Stimulated activated CD4-positive, alpha-beta T cell treated with anti-CD3 and anti-CD28 coated beads, Interleukin-4, amount 100 ng/mL, for 4 hours (primary cell): ENCODE data around the gene GNB1L.

Experiments
- DNase-seq, 2 experiments: peaks; one replicate each; pipeline ENCODE4 v3.0.0-alpha.2; 2020

The GNB1L gene

DNA sequence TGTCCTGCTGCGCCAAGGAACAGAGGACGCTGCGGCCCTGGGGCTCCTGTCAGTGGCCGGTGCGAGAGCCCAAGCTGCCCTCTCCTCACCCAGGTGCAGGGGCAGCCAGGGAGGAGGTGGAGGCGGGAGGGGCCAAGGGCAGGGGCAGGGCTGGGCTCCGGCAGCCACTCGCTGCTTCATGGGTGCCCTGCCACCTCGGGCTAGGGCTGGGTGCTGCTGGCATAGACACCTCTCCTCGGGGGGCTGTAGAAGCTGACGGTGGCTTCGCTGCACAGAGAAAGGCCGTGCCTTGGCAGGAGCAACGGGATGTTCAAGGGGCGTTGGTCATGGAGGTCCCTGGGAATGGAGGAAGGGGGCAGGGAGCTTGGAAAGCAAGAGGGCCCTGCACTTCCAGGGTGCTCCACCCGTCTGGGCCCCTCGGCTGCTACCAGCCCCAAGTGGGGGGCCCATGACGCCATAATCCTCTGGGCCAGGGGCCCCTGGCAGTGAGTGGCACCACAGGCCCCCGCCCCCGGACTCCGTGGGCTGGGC is 95.7 kb downstream of the GNB1L start:
- no peak for DNase-seq

DNA sequence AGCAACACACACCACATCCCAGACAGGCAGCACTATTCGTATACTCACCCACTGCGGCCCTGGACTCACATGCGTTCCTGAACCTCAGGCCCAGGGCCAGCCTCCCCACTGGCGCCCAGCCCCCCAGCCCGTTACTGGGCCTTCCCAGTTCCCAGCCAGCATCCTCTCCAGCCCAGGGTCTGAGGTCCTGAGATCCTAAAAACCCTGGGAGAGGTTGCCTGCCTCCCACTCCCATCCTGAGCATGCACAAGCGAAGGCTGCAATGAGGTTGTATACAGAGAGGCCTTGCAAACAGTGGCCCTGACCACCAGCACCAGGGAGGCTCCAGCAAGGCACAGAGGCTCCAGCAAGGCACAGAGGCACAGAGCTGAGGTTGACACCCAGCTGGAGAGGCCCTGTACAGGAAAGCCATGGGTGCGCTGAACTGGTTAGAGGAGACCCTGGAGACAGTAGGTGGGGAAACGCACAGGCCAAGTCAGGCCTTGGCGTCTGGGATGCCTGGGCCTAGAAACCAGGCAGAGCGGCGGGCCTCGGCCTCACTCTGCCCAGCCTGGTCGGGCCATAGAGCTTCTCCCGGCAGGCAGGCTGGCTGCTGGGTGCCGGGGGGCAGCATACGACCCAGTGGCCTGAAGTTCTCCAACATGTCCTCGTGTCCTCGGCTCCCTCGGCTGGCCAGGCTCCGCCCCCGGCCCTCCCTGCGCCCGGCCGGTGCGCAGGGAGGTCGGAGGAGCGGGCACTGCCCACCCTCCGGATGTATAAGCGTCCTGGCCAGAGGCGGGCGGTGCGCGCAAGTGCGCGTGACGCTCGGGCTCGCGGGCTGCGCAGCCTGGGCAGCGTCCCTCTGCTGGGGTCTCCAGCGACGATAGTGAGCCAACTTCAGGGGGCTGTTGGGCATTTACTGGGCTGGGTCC is 96.4 kb downstream of the GNB1L start:
- DNase-seq, result no peak

DNA sequence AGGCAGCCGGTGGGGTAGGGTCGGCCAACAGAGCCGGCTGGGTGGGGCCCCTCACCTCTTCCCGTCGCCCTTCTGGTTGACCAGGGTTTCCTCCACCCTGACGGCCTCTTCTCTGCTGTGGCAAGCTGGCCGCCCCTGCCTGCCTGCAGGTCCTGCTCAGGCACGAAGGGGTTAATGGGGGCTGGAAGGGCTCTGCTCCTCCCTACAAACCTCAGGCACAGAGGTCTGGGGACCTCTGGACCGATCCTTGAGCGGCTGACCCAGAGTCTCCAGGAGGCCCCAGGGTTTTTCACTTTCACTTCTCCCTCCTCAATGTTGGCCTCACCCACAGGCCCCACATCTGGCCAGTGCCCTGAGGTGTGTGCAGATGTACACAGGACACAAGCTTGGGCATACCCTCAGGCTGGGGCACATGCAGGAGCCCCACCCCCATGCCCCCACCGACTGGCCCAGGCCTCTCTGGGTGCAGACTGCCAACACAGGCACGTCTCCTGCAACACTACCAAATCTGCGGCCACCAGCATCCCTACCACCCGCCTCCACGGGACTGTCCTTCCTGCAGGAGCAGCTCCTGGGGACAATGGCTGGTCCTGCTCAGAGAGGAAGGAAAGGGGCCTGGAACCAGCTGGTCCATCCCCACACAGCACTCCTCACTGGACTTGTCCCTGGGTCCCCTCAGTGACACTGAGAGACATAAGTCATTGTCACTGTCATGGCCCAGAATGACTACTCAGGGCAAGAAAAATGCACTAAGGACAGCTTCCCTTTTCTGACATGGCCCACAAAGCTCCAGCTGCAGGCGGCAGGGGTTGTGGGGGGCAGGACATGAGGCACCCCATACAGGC is 97.3 kb downstream of the GNB1L start:
- no peak for DNase-seq

DNA sequence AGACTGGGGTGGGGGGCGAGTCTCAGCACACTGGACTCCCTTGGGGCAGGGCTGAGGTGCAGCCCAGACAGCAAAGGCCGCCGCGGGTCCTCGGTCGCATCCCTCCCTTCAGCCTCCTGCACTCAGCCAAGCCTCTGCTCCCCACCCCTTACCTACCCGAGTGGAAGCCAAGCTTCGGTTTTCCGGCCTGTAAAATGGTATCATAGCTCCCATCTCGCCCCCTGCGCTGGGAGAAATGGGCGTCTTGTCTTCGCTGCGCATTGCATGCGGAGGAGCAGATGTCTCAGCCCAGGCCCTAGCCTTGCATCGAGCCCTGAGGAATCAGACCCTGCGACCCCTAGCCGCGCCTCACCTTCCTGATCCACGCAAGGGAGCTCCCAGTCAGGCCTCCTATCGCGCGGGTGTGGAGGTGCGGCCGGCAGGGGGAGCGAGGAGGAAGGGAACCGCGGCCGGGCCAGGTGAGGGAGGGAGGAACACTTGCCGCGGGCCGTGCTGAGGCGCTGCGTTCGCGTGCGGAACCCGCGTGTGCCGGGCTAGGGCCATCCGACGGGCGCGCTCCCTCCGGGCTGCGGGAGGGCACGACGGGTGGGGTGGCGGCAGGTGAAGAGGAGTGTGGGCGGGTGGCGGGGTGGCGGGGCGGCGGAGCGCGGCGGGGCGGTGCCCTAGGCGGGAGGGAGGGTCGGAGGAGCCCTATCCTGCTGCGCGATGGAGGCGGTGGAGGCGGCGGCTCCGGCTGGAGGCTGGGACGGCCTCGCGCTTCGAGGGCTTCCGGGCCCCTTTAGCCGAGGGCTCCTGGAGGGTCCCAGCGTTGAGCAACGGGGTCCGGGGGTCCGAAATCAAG is 98.2 kb downstream of the GNB1L start:
- DNase-seq, result peak; percentile 59 to 66

DNA sequence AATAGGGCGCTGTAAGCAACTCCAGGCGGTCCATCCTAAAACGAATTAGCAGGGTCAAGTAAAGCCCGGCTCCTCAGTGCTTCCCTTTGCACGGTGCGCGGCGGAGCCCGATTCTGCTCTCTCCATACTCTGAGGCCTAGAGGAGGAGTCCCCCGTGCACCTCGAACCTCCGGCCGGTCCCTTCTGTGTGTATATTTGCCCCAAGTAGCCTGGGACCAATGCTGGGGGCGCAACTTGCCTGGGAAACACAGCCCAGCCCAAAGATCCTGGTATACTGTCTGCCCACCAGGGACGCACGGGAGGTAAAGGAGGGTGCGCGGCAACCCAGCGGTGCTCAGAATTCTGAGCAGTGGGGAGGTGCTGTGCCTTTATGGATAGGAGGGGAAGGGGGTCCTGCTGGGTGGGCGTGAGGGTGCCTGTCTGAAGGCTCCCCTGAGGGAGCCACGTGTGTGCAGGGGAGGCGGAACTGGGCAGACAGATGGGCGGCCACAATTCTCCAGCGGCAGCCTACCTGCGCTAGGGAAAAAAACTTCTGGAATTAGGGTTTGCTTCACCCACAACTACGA is 98.9 kb downstream of the GNB1L start:
- DNase-seq, result no peak

DNA sequence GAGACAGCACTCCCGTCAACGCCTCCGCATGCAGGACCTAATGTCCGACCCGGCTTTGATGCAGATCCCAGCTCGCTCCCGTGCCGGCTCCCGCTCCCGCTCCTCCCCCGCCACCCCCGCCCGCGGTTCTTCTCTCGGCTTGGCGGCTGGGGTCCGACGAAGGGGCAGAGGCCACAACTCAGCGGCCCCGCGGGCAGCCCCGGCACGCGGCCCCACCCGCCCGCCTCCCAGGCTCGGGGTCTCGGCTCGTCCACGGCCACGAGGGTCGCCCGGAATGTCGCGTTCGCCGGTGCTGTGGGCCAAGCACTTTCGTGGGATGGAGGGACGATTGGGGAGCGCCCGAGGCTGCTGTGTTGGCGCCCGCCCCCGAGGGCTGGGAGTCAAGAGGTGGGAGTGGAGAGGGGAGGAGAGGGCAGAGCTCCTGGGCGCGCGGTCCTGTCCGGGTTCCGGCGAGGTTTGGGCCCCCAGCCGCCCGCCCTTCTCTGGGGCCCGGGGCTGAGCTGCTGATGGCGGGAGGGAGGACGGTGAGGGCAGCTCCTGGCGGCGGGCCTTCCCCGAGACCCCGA is 99.4 kb downstream of the GNB1L start:
- no peak for DNase-seq

DNA sequence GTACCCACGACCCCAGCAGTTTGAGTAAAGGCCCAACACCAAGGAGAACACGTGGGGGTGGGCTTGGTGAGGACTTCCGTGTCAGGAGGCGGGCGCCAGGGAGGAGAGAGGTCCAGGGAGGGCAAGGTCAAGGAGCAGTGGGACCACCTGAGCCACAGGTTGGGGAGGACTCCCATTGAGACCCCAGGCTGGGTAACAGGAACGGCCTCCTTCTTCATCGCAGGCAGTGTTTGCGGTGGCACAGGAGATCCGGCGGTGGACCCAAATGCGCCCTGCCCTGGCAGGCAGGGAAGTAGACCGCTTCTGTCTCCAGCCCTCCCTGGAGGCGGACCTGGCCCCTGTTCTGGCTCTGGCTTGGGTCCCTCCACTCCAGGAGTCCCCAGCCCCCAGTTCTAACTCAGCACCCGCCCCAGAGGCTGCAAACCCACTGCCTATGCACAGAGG is 100.0 kb downstream of the GNB1L start:
- DNase-seq, result no peak

DNA sequence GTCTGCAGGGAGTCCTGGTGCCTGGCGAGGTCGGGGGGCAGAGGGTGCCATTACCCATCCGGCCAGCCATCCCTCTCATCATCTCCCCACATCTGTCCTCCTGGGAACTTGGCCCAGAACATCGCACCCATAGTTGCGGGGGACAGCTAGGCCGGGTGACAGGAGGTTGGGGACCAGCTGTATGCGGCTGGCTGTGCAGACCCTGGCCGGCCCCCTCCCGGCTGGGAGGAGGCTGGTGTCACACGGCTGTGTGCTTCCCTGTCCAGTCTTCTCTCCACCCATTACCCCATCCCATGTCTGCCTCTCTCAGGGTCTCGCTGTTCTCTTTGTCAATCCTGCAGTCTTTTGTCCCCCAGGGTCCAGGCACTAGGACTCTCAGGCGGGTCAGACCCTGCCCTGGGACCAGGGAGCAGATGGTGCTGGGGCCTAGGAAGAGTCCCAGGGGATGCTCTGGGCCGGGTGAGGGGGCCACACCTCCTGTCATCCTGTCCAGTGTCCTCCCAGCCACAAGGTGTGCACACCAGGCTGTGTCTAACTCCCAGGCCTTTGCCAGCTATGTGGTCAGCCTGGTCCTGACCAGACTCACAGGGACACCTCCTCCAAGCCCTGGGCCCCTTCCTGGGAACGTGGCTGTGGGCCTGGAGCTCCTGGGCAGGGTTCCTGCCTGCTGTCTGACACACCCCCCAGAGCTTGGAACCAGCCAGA is 100.5 kb downstream of the GNB1L start:
- no peak for DNase-seq

DNA sequence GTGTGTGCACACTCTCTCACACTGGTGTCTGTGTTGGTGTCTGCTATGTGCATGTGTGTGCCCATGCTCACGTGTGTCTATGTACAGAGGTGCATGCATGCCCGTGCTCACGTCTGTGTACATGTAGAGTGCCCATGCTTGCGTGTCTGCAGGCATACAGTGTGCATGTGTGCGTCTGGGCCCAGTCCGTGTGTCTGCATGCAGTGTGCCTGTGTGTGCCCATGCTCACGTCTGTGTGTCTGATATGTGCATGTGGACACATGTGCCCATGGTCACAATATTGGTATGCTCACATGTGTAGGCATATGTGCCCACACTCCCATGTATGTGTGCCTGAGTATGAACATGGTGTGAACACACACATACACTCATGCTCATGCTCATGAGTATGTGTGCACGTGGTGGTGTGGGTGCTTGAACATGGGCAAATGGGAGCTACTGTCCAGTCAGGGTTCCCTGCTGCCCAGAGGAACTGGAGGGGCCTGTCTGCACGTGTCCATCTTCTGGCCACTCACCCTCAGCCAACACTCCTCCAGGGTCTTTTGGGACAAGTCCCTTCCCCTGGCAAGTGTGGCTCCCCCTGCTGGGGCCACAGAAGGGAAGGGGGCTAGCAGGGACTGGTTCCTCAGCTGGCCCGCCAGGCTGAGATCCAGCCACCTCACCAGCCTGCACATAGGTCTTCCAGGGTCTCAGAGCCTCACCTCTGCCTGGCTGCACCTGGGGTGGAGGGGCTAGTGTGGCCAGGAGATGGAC is 101.4 kb downstream of the GNB1L start:
- DNase-seq, result no peak

DNA sequence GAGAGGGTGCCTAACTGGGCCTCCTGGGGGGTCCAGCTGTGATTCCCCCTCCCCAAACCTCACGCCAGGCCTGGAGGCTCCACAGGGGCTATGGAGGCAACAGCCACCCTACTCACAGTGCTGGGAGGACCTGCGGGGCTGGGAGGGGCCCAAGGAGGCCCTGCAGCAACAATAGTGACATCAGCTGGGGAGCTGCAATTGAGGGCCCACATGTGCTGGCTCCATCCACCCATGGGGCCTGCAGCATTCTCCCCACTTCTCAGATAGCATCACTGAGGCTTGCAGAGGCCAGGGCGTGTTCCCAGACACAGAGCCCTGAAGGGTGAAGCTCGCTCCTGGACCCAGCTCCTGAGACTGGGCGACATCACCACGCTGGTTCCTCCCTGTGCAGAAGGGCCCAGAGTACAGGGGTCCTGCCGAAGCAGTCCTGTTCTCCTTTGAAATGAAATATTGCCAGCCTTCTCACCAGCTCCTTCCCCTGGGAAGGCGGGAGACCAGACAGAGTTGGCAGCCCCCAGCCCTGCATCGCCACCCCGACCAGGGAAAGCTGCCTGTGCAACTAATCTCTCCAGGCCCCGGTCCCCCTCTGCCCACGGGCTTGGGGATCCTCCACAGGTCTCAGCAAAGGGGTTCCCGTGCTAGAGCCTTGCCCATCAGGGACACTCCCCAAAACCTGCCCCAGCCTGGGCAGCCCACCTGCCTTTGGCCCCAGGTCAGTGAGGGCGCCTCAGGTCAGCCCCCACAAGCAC is 103.0 kb downstream of the GNB1L start:
- no peak for DNase-seq

DNA sequence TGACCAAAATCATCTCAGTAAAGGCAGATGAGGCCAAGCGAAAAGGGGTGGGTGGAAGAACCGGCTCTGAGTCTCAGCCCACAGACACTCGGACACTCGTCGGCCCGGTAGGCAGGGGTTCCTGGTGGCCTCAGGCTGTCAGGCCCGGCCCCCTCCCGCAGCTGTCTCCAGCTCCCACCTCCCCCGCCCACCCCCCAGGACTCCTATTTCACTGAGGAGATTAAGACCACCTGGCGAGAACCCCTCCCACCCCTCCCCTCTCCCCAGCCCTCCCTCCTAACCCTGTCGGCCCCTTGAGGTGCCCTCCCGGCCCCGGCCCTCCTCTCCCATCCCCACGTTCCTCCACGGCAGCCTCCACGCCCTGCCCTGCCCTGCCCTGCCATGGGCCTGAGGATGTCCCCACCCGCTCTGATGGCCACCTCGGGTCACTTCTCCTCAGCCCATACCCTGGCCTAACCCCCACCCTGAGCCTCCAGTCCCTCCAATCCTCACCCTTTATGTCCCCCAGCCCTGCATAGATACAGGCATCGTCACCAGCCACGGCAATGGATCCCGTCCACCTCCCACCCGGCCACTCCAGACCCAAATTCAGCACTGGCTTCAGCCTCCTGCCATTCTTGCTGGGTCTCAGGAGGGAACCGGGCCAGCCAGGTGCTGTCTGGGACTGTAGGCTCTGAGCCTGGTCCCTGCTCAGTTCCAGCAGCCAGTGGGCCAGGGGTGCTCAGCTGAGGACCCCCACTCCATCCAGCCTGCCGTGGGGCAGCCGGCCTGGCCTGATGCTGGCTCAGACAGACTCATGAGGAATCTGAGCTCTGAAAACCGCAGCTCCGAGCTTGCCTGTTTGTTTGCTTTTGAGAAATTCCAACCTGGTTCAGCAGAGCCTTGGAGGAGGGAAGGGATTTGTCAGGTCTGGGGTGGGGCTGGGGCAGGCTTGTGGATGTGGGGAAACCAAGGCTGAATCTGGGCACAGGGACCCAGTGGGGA is 103.9 kb downstream of the GNB1L start:
- DNase-seq, result no peak

DNA sequence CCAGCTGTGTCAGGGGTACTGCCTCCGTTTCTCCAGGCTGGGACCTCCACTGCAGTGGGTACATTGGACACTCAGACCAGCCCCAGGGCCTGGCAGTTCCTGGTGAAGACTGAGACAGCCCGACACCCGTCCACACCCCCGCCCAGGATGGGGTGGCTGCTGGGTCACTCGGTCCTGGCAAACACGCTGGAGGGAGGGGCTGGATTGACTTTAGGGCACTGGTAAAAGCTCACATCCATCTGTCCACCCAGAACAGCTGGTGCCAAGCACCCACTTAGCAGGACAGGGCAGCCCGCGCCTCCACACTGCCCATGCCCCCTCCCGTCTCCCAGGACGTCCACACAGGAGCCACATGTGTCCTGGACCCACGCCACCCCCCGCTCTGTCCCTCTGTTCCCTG is 104.8 kb downstream of the GNB1L start:
- no peak for DNase-seq

DNA sequence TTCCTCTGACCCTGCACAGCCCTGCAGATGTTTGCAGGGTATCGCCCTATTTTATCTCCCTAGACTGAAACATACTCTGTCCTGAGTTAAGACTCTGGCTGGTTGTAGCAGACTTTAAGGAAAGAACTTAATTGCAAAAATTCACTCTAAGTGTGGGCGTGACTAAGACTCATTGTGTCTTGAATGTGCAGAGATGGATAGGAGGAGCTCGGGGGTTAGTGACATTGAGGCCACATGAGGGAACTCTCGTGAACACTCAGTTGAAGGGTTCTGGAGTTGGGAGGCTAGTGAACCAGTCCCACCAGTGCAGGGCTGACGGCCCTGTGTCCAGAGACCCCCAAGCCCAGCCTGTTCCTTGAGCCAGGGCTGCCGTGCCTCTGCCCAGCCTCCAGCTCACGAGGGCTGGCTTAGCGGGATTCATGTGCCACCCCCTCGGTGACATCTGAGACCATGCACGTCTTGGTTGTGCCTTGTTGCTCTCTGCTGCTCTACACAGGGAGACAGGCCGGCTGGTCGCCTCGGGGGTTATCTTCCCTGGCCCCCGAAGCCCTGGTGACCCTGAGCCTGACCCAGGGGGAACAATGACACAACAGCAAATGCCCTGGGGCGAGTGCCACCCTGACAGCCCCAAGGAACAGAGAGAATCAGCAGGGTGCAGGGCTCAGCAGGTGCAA is 105.5 kb downstream of the GNB1L start:
- DNase-seq, result no peak

DNA sequence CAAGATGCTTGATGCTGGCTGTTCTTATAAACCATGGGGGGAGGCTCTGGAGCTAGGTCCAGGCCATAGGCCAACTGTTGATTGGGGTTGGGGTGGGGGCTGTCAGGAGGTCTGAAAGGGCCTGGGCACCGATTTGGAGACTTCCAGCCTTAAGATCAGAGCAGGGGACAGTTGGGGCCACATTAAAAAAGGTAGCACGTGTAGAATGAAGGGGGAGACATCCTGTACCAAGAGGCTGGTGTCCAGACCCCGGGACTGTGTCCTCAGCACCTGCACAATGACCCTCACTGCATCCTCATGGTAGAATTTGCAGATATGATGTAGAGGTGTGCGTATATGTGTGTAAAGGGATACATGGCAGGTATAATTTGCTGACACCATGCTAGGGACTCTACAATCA is 106.5 kb downstream of the GNB1L start:
- no peak for DNase-seq

DNA sequence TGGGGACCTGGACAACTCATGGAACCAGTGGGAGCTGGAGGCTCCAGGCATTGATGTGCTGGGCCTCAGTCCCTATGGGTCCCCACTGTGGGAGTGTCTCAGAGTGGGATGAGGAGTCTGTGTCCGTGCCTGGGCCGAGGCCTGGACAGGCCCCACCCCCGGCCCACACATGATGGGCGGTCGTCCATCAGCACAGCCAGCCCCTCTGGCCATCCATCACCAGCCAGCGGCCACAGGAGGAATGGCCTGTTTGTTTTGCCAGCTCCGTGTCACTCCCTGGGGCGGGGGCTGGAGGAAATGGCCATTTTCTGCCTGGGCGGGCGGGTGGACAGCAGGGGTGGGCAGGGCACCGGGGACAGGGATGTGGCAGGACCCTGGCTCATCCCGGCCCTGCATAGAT is 107.1 kb downstream of the GNB1L start:
- no peak for DNase-seq

DNA sequence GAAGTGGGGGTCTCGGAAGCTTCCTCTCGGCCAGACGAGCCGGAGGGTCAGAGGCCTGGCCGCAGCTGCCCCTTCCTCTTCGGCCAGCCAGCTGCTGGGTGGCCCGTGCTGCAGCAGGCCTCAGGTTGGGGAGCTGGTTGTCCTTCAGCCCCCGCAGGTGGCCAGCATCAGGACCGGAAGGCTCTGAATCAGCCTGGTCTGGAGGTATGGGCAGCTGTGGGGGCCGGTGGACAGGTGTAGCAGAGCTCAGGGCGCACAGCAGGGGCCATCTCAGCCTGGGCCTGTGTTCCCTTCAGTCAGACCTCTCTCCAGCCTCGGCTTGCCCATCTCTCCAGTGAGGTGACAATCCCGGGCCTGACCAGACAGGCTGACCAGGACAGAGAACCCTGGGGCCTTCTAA is 107.9 kb downstream of the GNB1L start:
- DNase-seq, result no peak

DNA sequence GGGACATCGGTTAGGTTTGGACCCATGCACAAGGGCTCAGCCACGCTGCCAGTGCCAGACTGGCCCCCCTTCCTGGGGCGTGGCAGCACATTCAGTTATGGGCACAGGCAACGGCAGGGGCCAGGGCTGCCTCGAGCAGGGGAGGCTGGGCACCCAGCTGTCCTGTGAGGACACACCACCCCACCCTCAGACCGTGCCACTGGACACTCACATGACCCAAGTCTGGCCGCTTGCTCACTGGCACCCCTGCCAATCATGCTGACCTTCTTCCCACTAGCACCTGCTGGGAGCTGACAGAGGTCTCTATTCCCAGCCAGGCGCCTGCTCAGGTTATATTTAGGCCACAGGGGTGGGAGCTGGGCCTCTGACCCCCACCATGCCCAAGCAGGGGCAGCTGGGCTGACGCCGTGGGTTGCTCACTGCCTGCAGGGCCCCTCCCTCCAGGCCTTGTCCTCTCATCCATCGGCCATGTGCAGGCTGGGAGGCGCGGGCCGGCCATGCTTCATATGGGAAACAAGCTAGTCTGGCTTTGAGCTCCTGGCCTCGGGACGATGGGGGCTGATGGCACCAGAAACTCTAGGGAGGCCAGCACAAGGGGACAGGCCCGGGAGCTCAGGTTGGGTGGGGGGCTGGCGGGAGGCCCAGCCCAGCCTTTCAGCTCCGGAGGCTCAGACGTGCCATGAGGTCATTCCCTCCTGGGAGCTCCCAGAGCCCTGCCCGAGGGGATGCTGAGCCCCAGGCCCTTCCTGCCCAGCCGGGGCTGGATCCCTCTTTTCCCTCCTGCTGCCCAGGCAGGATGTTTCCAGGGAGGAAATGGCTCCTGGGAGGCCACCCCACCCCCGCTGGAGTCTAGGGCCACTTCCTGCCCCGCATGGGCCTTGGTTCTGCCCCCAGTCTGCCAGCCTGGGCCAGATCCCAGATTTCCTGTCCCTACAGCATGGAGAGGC is 109.2 kb downstream of the GNB1L start:
- no peak for DNase-seq
